Nephron (organoid): ENCODE data around the gene LRRC15.

Experiments used
- H3K27ac Mint-ChIP-seq, 3 experiments: 2 replicates each; pipeline ENCODE4 v1.8.0; 2020; ENCODE audit warnings: mixed read lengths in 3 of 3, mild to moderate bottlenecking in 2 of 3, moderate library complexity in 1 of 3
- H3K27me3 Mint-ChIP-seq: 2 replicates; pipeline ENCODE4 v1.8.0; 2021; ENCODE audit warnings: low read depth, mild to moderate bottlenecking, moderate library complexity, mixed read lengths
- H3K36me3 Mint-ChIP-seq: 2 replicates; pipeline ENCODE4 v1.8.0; 2020; ENCODE audit warnings: low read depth, mixed read lengths
- H3K4me1 Mint-ChIP-seq: 2 replicates; pipeline ENCODE4 v1.8.0; 2020; ENCODE audit warnings: mixed read lengths
- H3K4me3 Mint-ChIP-seq, 3 experiments: 2 replicates each; pipeline ENCODE4 v1.8.0; 2020; ENCODE audit warnings: mild to moderate bottlenecking in 3 of 3, mixed read lengths in 3 of 3, moderate library complexity in 2 of 3
- H3K9me3 Mint-ChIP-seq: 2 replicates; pipeline ENCODE4 v1.8.0; 2020; ENCODE audit warnings: mixed read lengths
- TF ChIP-seq, protein P1 (sequence below), 3 experiments: fragments of 200-600 bp; sonication (generic); IDR thresholded peaks; one replicate each; pipeline ENCODE4 v1.5.0; 2021; ENCODE audit warnings: antibody characterized with exemption in 3 of 3; ENCODE audit not compliant: unreplicated experiment in 3 of 3

LRRC15 gene

GRCh38 chr3:194365978-194366490 is 3.5 kb downstream of the LRRC15 start:
- no peak overlapping the region for H3K4me3 Mint-ChIP-seq
- no peak overlapping the region for H3K27ac Mint-ChIP-seq
- TF ChIP-seq, protein P1, sequence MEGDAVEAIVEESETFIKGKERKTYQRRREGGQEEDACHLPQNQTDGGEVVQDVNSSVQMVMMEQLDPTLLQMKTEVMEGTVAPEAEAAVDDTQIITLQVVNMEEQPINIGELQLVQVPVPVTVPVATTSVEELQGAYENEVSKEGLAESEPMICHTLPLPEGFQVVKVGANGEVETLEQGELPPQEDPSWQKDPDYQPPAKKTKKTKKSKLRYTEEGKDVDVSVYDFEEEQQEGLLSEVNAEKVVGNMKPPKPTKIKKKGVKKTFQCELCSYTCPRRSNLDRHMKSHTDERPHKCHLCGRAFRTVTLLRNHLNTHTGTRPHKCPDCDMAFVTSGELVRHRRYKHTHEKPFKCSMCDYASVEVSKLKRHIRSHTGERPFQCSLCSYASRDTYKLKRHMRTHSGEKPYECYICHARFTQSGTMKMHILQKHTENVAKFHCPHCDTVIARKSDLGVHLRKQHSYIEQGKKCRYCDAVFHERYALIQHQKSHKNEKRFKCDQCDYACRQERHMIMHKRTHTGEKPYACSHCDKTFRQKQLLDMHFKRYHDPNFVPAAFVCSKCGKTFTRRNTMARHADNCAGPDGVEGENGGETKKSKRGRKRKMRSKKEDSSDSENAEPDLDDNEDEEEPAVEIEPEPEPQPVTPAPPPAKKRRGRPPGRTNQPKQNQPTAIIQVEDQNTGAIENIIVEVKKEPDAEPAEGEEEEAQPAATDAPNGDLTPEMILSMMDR (IDR thresholded peaks at IDR 0.05; ENCODE audit: unreplicated experiment in 3 of 3): no peak
- no peaks in the 10 kb centered on the region for H3K9me3 Mint-ChIP-seq
- no peaks in the 10 kb centered on the region for H3K36me3 Mint-ChIP-seq
- peaks cover 29% of the 10 kb centered on the region for H3K4me1 Mint-ChIP-seq
- H3K27me3 Mint-ChIP-seq: peaks cover 71% of the 10 kb centered on the region

- Mint-ChIP-seq H3K27ac (no peak overlapping the region), H3K27me3 (peaks cover 67% of the 10 kb centered on the region), H3K4me1 (peaks cover 29% of the 10 kb centered on the region), H3K9me3 (no peaks in the 10 kb centered on the region), H3K4me3 (no peak overlapping the region), H3K36me3 (no peaks in the 10 kb centered on the region)
- TF ChIP-seq, protein P1 (IDR thresholded peaks at IDR 0.05; ENCODE audit: unreplicated experiment in 3 of 3): no peak
Observed at GRCh38 chr3:194365526-194365925, 4.0 kb downstream of the LRRC15 start.

- H3K4me1 Mint-ChIP-seq: peaks cover 25% of the 10 kb centered on the region
- H3K9me3 Mint-ChIP-seq: no peaks in the 10 kb centered on the region
- no peak overlapping the region for H3K4me3 Mint-ChIP-seq
- H3K27ac Mint-ChIP-seq: no peak overlapping the region
- peaks cover 61% of the 10 kb centered on the region for H3K27me3 Mint-ChIP-seq
- no peaks in the 10 kb centered on the region for H3K36me3 Mint-ChIP-seq
- TF ChIP-seq, protein P1 (IDR thresholded peaks at IDR 0.05; ENCODE audit: unreplicated experiment in 3 of 3): no peak
Observed at GRCh38 chr3:194364652-194365434, 4.7 kb downstream of the LRRC15 start.

GRCh38 chr3:194364314-194364651 is 5.3 kb downstream of the LRRC15 start:
- no peak overlapping the region for H3K4me3 Mint-ChIP-seq
- no peaks in the 10 kb centered on the region for H3K9me3 Mint-ChIP-seq
- H3K27me3 Mint-ChIP-seq: peaks cover 59% of the 10 kb centered on the region
- peaks cover 23% of the 10 kb centered on the region for H3K4me1 Mint-ChIP-seq
- H3K36me3 Mint-ChIP-seq: no peaks in the 10 kb centered on the region
- no peak overlapping the region for H3K27ac Mint-ChIP-seq
- TF ChIP-seq, protein P1 (IDR thresholded peaks at IDR 0.05; ENCODE audit: unreplicated experiment in 3 of 3): no peak

DNA sequence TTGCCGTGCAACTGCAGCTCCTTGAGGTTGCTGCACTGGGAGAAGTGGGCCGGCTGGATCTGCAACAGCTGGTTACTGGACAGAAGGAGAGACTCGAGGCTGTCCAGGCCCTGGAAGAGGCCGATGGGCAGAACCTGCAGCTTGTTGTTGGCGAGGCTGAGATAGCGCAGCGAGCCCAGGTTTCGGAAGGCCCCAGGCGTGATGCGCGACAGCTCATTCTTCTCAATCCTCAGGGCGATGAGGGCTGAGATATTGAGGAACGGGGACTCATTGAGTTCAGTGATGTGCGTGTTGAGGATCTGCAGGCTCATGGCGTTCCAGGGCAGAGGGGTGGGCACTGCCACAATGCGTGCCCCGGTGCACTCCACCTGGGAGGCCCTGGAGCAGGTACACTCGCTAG is 9.0 kb downstream of the LRRC15 start:
- Mint-ChIP-seq H3K27ac (no peak overlapping the region), H3K36me3 (no peaks in the 10 kb centered on the region), H3K4me1 (peaks cover 17% of the 10 kb centered on the region), H3K9me3 (no peaks in the 10 kb centered on the region), H3K4me3 (no peak overlapping the region), H3K27me3 (peaks cover 49% of the 10 kb centered on the region)
- TF ChIP-seq, protein P1 (IDR thresholded peaks at IDR 0.05; ENCODE audit: unreplicated experiment in 3 of 3): no peak

DNA sequence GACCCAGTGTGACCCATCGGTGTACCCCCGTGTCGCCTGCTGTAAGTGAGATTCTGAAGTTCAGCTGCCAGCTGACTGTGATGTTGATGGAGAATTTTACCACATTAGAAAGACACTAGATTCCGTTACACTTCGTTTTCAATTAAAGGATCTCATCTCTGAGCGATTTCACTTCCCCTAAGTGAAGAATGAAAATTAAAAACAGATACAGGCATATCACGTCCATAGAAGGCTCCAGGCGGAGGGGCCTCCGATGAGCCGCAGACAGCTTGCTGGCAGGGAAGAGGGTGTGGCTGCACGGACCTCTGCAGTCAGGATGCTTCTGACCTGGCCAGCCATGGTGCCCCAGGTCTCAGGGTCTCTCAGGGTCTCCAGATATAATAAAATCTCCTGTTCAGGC is 11.9 kb downstream of the LRRC15 start:
- no peak overlapping the region for H3K27ac Mint-ChIP-seq
- TF ChIP-seq, protein P1 (IDR thresholded peaks at IDR 0.05; ENCODE audit: unreplicated experiment in 3 of 3): no peak
- H3K4me3 Mint-ChIP-seq: no peak overlapping the region
- H3K36me3 Mint-ChIP-seq: no peaks in the 10 kb centered on the region
- peaks cover 5% of the 10 kb centered on the region for H3K4me1 Mint-ChIP-seq
- peaks cover 33% of the 10 kb centered on the region for H3K27me3 Mint-ChIP-seq
- H3K9me3 Mint-ChIP-seq: no peaks in the 10 kb centered on the region
